Mammary epithelial cell (primary cell): ENCODE measurements around the gene GALNT2.

ENCODE experiments used
- CTCF ChIP-seq, 2 donors: IDR thresholded peaks in 1 of 2; conservative IDR thresholded peaks in 1 of 2; 2 replicates each; pipeline ENCODE4 v1.5.1; 2011 to 2012; ENCODE audit warnings: inconsistent platforms in 2 of 2, low read length in 2 of 2, mild to moderate bottlenecking in 2 of 2, control low read depth in 1 of 2, low read depth in 1 of 2; ENCODE audit not compliant: insufficient read depth in 1 of 2; ENCODE audit errors: extremely low read depth in 1 of 2
- EZH2 ChIP-seq: IDR thresholded peaks from 2 replicates; pipeline ENCODE4 v1.6.1; 2012; ENCODE audit warnings: low read length, inconsistent platforms, borderline replicate concordance

DNA sequence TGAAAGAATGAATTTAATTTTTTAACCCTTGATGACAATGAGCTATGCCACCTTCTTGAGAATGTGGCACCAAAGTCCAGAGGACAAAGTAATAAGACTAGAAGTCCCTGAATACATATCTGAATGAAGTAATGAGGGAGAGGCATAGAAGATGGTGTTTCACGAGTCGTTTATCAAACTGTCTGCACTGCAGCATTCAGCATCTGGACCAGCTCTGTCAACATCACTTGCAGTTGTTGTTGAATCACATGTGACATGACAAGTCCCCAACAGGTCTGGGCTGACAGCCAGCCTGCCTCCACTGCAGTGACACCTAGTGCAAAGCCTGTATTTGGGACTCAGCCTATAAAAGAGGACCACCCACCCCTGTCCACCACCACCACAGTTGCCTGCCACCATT, 17.3 kb upstream of the GALNT2 start:
- no peak for TF ChIP-seq EZH2
- TF ChIP-seq CTCF (conservative IDR thresholded peaks at IDR 0.05 in 1 of 2, IDR thresholded peaks at IDR 0.05 in 1 of 2; ENCODE audit: extremely low read depth in 1 of 2, insufficient read depth in 1 of 2, low read depth in 1 of 2, low read length in 2 of 2): no peak
